ENCODE data around the gene SPINK13.
"Not testable (repeated sequence)": the region's sequence is repeated elsewhere in the genome, so short reads cannot be mapped to it uniquely, and the experiment has no call there.

SPINK13 gene

DNA sequence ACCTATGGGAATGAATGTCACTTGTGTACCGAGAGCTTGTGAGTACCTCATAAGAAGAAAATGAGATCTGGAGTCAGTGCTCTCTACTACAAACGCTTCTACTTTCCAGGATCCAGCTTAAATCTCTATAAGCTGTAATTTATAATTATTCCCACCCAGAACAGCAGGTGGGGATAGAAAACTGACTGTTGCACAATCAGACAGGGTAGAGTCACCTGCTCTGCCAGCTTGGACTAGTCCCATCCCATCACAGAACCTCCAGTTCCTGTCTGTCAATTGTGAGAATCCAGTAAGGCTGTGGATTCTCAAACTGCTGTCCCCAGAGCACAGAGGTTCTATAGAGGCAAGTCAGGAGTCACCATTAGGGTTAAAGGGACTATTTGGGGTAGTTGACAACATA, 45.6 kb downstream of the SPINK13 start:
- no peak overlapping the region for H3K4me3 ChIP-seq (ENCODE audit: low read length)
- TF ChIP-seq, protein P1, sequence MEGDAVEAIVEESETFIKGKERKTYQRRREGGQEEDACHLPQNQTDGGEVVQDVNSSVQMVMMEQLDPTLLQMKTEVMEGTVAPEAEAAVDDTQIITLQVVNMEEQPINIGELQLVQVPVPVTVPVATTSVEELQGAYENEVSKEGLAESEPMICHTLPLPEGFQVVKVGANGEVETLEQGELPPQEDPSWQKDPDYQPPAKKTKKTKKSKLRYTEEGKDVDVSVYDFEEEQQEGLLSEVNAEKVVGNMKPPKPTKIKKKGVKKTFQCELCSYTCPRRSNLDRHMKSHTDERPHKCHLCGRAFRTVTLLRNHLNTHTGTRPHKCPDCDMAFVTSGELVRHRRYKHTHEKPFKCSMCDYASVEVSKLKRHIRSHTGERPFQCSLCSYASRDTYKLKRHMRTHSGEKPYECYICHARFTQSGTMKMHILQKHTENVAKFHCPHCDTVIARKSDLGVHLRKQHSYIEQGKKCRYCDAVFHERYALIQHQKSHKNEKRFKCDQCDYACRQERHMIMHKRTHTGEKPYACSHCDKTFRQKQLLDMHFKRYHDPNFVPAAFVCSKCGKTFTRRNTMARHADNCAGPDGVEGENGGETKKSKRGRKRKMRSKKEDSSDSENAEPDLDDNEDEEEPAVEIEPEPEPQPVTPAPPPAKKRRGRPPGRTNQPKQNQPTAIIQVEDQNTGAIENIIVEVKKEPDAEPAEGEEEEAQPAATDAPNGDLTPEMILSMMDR (conservative IDR thresholded peaks at IDR 0.05; ENCODE audit: low read length): no peak
- DNase-seq (ENCODE audit: low read depth): no peak

GRCh38 chr5:148314731-148315130, 46.1 kb downstream of the SPINK13 start:
- no peak overlapping the region for H3K4me3 ChIP-seq (ENCODE audit: low read length)
- DNase-seq (ENCODE audit: low read depth): no peak
- TF ChIP-seq, protein P1 (conservative IDR thresholded peaks at IDR 0.05; ENCODE audit: low read length): no peak

GRCh38 chr5:148320011-148320963, 51.7 kb downstream of the SPINK13 start:
- H3K4me3 ChIP-seq (ENCODE audit: low read length): peak overlapping the region; percentile 39
- not testable (repeated sequence) for DNase-seq (ENCODE audit: low read depth)

DNA sequence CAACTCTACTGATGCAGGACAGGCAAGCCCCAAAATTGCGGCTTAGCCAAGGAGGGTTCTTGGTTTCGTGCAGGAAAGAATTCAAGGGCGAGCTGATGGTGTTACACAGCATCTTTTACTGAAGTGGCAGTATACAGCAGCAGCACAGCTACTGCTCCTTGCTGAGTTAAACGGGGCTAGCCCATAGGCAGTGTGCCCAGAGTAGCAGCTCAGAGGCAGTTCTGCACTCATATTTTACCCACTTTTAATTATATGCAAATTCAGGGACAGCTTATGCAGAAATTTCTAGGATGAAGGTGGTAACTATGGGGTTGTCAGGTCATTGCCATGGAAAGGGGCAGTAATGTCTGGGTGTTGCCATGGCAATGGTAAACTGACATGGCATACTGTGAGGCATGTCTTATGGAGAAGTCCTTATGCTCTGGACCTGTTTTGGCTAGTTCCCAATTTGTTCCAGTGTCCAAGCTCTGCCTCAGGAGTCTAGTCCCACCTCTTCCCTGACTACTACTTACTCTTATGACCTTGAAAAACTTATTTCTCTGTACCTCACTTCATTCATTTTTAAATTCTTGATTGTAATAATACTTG, 64.8 kb downstream of the SPINK13 start:
- H3K4me3 ChIP-seq (ENCODE audit: low read length): no peak overlapping the region
- DNase-seq (ENCODE audit: low read depth): no peak
- TF ChIP-seq, protein P1 (conservative IDR thresholded peaks at IDR 0.05; ENCODE audit: low read length): no peak

DNA sequence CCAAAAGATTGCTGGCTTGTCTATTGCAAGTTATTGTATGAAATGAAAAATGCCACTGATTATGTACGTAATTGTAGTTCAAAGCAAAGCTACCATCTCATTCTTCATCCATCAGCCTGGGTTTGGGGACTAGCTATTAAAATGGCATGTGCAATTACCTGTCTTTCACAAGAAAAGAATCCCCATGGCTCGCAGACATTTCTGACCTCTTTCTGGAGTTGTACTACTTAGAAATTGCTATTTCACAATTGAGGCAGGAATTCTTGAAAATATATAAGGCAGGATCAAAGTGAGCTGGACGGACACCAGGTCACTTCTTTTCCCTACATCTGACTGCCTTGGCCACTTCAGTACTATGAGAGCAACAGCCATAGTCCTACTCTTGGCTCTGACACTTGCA, 66.7 kb downstream of the SPINK13 start, which contains the start of gene SPINK9:
Gene SPINK9 (plus strand): TSS at position 301 of the 400 bp plus-strand sequence. CDS start 55 bp downstream, at position 356.
- DNase-seq (ENCODE audit: low read depth): no peak
- TF ChIP-seq, protein P1 (conservative IDR thresholded peaks at IDR 0.05; ENCODE audit: low read length): no peak
- H3K4me3 ChIP-seq (ENCODE audit: low read length): no peak within 1 kb of the TSS

All from AG10803 (cell line).